Osteocyte (in vitro differentiated cells): ENCODE results near the gene DIPK1A. TPM values are rescaled to one million over a fixed set of nuclear protein-coding genes. Genes with fewer than 3 reads are reported as not detected.

ENCODE experiments used
- DNase-seq: peaks from one replicate; pipeline ENCODE4 v3.0.0; 2021; ENCODE audit warnings: mixed read lengths; ENCODE audit not compliant: unreplicated experiment; ENCODE audit errors: extremely low spot score
- H3K27ac Mint-ChIP-seq: one replicate; pipeline ENCODE4 v1.8.0; 2021; ENCODE audit warnings: mild to moderate bottlenecking, mixed read lengths; ENCODE audit not compliant: unreplicated experiment
- H3K27me3 Mint-ChIP-seq: one replicate; pipeline ENCODE4 v1.8.0; 2021; ENCODE audit warnings: mixed read lengths; ENCODE audit not compliant: unreplicated experiment
- H3K36me3 Mint-ChIP-seq: one replicate; pipeline ENCODE4 v1.8.0; 2021; ENCODE audit warnings: mixed read lengths; ENCODE audit not compliant: unreplicated experiment
- H3K4me1 Mint-ChIP-seq: one replicate; pipeline ENCODE4 v1.8.0; 2021; ENCODE audit warnings: mixed read lengths; ENCODE audit not compliant: unreplicated experiment
- H3K4me3 Mint-ChIP-seq: one replicate; pipeline ENCODE4 v1.8.0; 2021; ENCODE audit warnings: mild to moderate bottlenecking, moderate library complexity, mixed read lengths; ENCODE audit not compliant: unreplicated experiment
- H3K9me3 Mint-ChIP-seq: one replicate; pipeline ENCODE4 v1.8.0; 2021; ENCODE audit warnings: mixed read lengths; ENCODE audit not compliant: unreplicated experiment
- CTCF ChIP-seq: fragments of 200-600 bp; sonication (generic); IDR thresholded peaks from 2 replicates; pipeline ENCODE4 v1.5.0; 2021; ENCODE audit warnings: antibody characterized with exemption, mild to moderate bottlenecking, moderate library complexity
- total RNA-seq: library from RNA; stranded (reverse); gene quantifications from 2 replicates; pipeline ENCODE4 v1.2.1, GENCODE V29; 2021

Gene DIPK1A
- total RNA-seq, 1 donor from 2014 or later, result 6.3 TPM

- H3K9me3 Mint-ChIP-seq, result no peaks in the 10 kb centered on the region
- H3K36me3 Mint-ChIP-seq, result no peaks in the 10 kb centered on the region
- no peak for TF ChIP-seq CTCF
- no peaks in the 10 kb centered on the region for H3K27me3 Mint-ChIP-seq
- H3K27ac Mint-ChIP-seq, result no peak overlapping the region
- H3K4me1 Mint-ChIP-seq, result peaks cover 11% of the 10 kb centered on the region
- H3K4me3 Mint-ChIP-seq, result no peak overlapping the region
- no peak for DNase-seq
These were observed 31.8 kb downstream of the DIPK1A start for GRCh38 chr1:92929461-92929860.

- no peak overlapping the region for H3K27ac Mint-ChIP-seq
- H3K36me3 Mint-ChIP-seq, result no peaks in the 10 kb centered on the region
- H3K4me3 Mint-ChIP-seq, result no peak overlapping the region
- H3K9me3 Mint-ChIP-seq, result no peaks in the 10 kb centered on the region
- H3K4me1 Mint-ChIP-seq, result no peaks in the 10 kb centered on the region
- TF ChIP-seq CTCF, result no peak
- DNase-seq, result no peak
- no peaks in the 10 kb centered on the region for H3K27me3 Mint-ChIP-seq
These were observed 33.4 kb downstream of the DIPK1A start for GRCh38 chr1:92927870-92928269.

GRCh38 chr1:92926873-92927272, 34.4 kb downstream of the DIPK1A start:
- DNase-seq, result no peak
- no peak for TF ChIP-seq CTCF
- no peaks in the 10 kb centered on the region for H3K4me1 Mint-ChIP-seq
- no peaks in the 10 kb centered on the region for H3K9me3 Mint-ChIP-seq
- H3K27ac Mint-ChIP-seq, result no peak overlapping the region
- no peak overlapping the region for H3K4me3 Mint-ChIP-seq
- H3K36me3 Mint-ChIP-seq, result no peaks in the 10 kb centered on the region
- no peaks in the 10 kb centered on the region for H3K27me3 Mint-ChIP-seq

GRCh38 chr1:92924501-92924900, 36.8 kb downstream of the DIPK1A start:
- Mint-ChIP-seq H3K4me1 (no peaks in the 10 kb centered on the region), H3K4me3 (no peak overlapping the region), H3K36me3 (no peaks in the 10 kb centered on the region), H3K27ac (no peak overlapping the region), H3K9me3 (peaks cover 4% of the 10 kb centered on the region), H3K27me3 (no peaks in the 10 kb centered on the region)
- TF ChIP-seq CTCF, result no peak
- DNase-seq, result no peak

GRCh38 chr1:92923664-92924063, 37.6 kb downstream of the DIPK1A start:
- no peaks in the 10 kb centered on the region for H3K27me3 Mint-ChIP-seq
- no peaks in the 10 kb centered on the region for H3K36me3 Mint-ChIP-seq
- no peak overlapping the region for H3K27ac Mint-ChIP-seq
- DNase-seq, result no peak
- H3K4me3 Mint-ChIP-seq, result no peak overlapping the region
- no peaks in the 10 kb centered on the region for H3K4me1 Mint-ChIP-seq
- H3K9me3 Mint-ChIP-seq, result peaks cover 6% of the 10 kb centered on the region
- no peak for TF ChIP-seq CTCF
